Left colon (tissue), 2 donors: ENCODE results near the gene KISS1. TPM values are rescaled to one million over a fixed set of nuclear protein-coding genes. Genes with fewer than 3 reads are reported as not detected.

Experiments used
- ATAC-seq: fragments of 200-7000 bp; cut with Tn5 transposase; one replicate; pipeline ENCODE4 v1.9.1; 2020; ENCODE audit warnings: mild to moderate bottlenecking, moderate library complexity
- DNase-seq, 2 donors: peaks; one replicate each; pipeline ENCODE4 v3.0.0-alpha.2; 2020
- intact Hi-C, 2 donors: fragments of 100-400 bp; cut with DNase I in 1 of 2; cut with micrococcal nuclease in 1 of 2; formaldehyde crosslinking; loops; one replicate each; pipeline versions ENCODE4 v1.11.2 to v1.14.0; 2022; cut with DNase I, micrococcal nuclease
- total RNA-seq, 2 donors: library from RNA; stranded (reverse); fragmentation: NEBNext Ultra II Directional; extraction: Animal tissue kit (Norgen Biotek cat#: 25700); gene quantifications; one replicate each; pipeline ENCODE4 v1.2.1, GENCODE V29; 2021
- donor health status: DM: no; HTN: no; CAD: no.
- donor health status: DM: yes; HTN: yes; CAD: no.

KISS1 gene
- total RNA-seq, 2 donors from 2014 or later = 0.49 TPM; not detected in 1

GRCh38 chr1:204149107-204149506 is 47.2 kb downstream of the KISS1 start:
- intact Hi-C loops = no loop called here
- no peak for DNase-seq
- ATAC-seq = no peak

GRCh38 chr1:204147406-204148383 is 48.6 kb downstream of the KISS1 start:
- no peak for ATAC-seq
- intact Hi-C loops = no loop called here
- DNase-seq = no peak

GRCh38 chr1:204146965-204147364 is 49.3 kb downstream of the KISS1 start:
- ATAC-seq (no peak), DNase-seq (no peak)
- intact Hi-C loops = no loop called here

DNA sequence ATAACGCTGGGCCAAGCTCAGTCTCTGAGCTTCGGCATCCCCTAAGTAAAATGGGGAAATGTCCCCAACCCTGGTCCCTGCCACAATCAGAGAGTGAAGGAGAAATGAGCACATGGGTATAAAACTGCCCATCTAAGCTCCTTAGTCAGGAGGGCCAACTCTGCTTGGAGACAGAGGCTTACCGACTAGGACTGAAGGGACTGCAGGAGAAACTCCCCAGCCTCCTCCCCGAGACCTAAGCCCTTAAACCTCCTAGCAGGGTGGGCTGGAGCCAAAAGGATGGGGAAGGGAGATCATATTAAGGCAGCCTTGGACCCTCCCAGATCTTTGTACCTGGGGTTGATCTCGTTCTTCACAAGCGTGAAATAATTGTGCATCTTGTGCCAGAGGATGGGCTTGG is 50.0 kb downstream of the KISS1 start:
- DNase-seq (no peak), ATAC-seq (no peak)
- intact Hi-C loops = no loop called here

DNA sequence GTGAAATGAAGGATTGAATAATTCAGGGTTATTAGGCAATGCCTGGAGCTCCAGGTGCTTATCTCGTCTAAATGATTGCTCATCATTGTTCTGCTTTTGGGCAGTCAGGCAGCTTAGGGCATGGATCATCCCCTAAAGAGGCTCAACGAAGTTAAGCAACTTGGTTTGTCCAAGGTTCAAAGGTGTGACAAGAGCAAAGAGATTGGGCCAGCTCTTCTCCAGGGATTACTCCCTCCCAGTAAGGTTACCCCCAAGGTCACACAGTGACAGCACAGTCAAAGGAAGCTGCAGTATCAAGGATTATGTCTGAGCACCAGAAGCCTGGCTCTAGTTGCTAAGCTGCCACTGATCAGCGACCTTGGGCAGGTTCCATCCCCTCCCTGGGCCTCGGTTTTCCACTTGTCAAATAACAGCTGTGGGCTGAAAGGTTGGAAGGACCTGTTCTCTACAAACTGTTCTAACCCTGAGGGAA is 51.2 kb downstream of the KISS1 start:
- intact Hi-C loops = no loop called here
- no peak for DNase-seq
- ATAC-seq = no peak

GRCh38 chr1:204143276-204144041 is 52.8 kb downstream of the KISS1 start:
- ATAC-seq (no peak), DNase-seq (no peak)
- intact Hi-C loops = no loop called here

- DNase-seq = no peak
- intact Hi-C loops = no loop called here
- ATAC-seq = no peak
Observed at GRCh38 chr1:204142032-204142974, 54.0 kb downstream of the KISS1 start.

- no peak for DNase-seq
- intact Hi-C loops = no loop called here
- no peak for ATAC-seq
Observed at GRCh38 chr1:204141131-204141530, 55.2 kb downstream of the KISS1 start.

Other genes with a start within 250 kb of the KISS1 start
- gene SOX13, start 123.4 kb downstream of the KISS1 start, total RNA-seq = 10 to 100 TPM; 36.2 to 38.4 TPM
- 1 to 10 TPM; 1.6 to 1.7 TPM for gene ETNK2, start 44.4 kb downstream of the KISS1 start, total RNA-seq
- under 1 TPM; 0.18 to 0.59 TPM for gene REN, start 30.2 kb downstream of the KISS1 start, total RNA-seq
- 1 to 10 TPM; 5.3 to 6.5 TPM for gene GOLT1A, start 17.5 kb upstream of the KISS1 start, total RNA-seq
- gene PLEKHA6, start 163.4 kb upstream of the KISS1 start, total RNA-seq = 100 to 1,000 TPM; 110 to 131 TPM
- gene PPP1R15B, start 215.3 kb upstream of the KISS1 start, total RNA-seq = 10 to 100 TPM; 61.4 to 72.2 TPM